Activated CD8-positive, alpha-beta T cell treated with anti-CD3 and anti-CD28 coated beads, Interleukin-2, amount 10 ng/mL, durations not matched to agents 7 days and 5 days (primary cell): Measurements from ENCODE around the gene STAB2. TPM values are rescaled to one million over a fixed set of nuclear protein-coding genes. Genes with fewer than 3 reads are reported as not detected.

Experiments used
- ATAC-seq: fragments of 150-1000 bp; cut with Tn5 transposase; one replicate; pipeline ENCODE4 v1.10.0; 2021; ENCODE audit warnings: moderate library complexity
- CTCF ChIA-PET: fragments of 350-600 bp; sonication (Branson Sonifier 250); formaldehyde crosslinking; loops from one replicate; lab custom pipeline; 2021; ENCODE audit warnings: antibody characterized with exemption; lab: Charles Lee
- POLR2A ChIA-PET: fragments of 350-600 bp; sonication (Branson Sonifier 250); formaldehyde crosslinking; loops from one replicate; lab custom pipeline; 2021; ENCODE audit warnings: antibody characterized with exemption; lab: Charles Lee
- DNase-seq: peaks from one replicate; pipeline ENCODE4 v3.0.0-alpha.2; 2020
- H3K27ac Mint-ChIP-seq: one replicate; pipeline ENCODE4 v1.8.0; 2021; ENCODE audit warnings: mild to moderate bottlenecking, mixed read lengths
- H3K27me3 Mint-ChIP-seq: one replicate; pipeline ENCODE4 v1.8.0; 2021; ENCODE audit warnings: low read depth, mixed read lengths
- H3K36me3 Mint-ChIP-seq: one replicate; pipeline ENCODE4 v1.8.0; 2021; ENCODE audit warnings: low read depth, mixed read lengths
- H3K4me1 Mint-ChIP-seq: one replicate; pipeline ENCODE4 v1.8.0; 2021; ENCODE audit warnings: low read depth, mixed read lengths
- H3K4me3 Mint-ChIP-seq: one replicate; pipeline ENCODE4 v1.8.0; 2021; ENCODE audit warnings: mild to moderate bottlenecking, mixed read lengths
- H3K9me3 Mint-ChIP-seq: one replicate; pipeline ENCODE4 v1.8.0; 2022; ENCODE audit warnings: mixed read lengths; ENCODE audit not compliant: insufficient read depth
- total RNA-seq, 2 experiments: library from RNA; stranded (reverse); gene quantifications; one replicate each; pipeline ENCODE4 v1.2.3, GENCODE V29; 2021

STAB2 gene
- total RNA-seq, 2 experiments from 2014 or later, result not detected

GRCh38 chr12:103794309-103795213 is 207.5 kb downstream of the STAB2 start:
- CTCF ChIA-PET, result interaction anchor here (0.9 kb wide), 1 partner anchor 18 kb away, joined by 3 read pairs; no protein-coding TSS in a partner anchor
- POLR2A ChIA-PET, result no interaction called here
- no peak overlapping the region for H3K4me3 Mint-ChIP-seq
- H3K4me1 Mint-ChIP-seq, result peaks cover 11% of the 10 kb centered on the region
- H3K27me3 Mint-ChIP-seq, result no peaks in the 10 kb centered on the region
- peaks cover 2% of the 10 kb centered on the region for H3K36me3 Mint-ChIP-seq
- H3K9me3 Mint-ChIP-seq, result no peaks in the 10 kb centered on the region
- no peak for ATAC-seq
- H3K27ac Mint-ChIP-seq, result no peak overlapping the region
- DNase-seq, result no peak

GRCh38 chr12:103798586-103798985 is 211.5 kb downstream of the STAB2 start:
- DNase-seq (no peak), ATAC-seq (no peak)
- no peaks in the 10 kb centered on the region for H3K9me3 Mint-ChIP-seq
- H3K36me3 Mint-ChIP-seq, result peaks cover 4% of the 10 kb centered on the region
- peaks cover 13% of the 10 kb centered on the region for H3K4me1 Mint-ChIP-seq
- POLR2A ChIA-PET, result no interaction called here
- CTCF ChIA-PET, result no interaction called here
- H3K27ac Mint-ChIP-seq, result no peak overlapping the region
- no peak overlapping the region for H3K4me3 Mint-ChIP-seq
- H3K27me3 Mint-ChIP-seq, result no peaks in the 10 kb centered on the region

GRCh38 chr12:103799504-103799856 is 212.4 kb downstream of the STAB2 start:
- ChIA-PET POLR2A (no interaction called here), CTCF (no interaction called here)
- no peak overlapping the region for H3K4me3 Mint-ChIP-seq
- peaks cover 11% of the 10 kb centered on the region for H3K4me1 Mint-ChIP-seq
- H3K27ac Mint-ChIP-seq, result no peak overlapping the region
- no peaks in the 10 kb centered on the region for H3K9me3 Mint-ChIP-seq
- no peaks in the 10 kb centered on the region for H3K27me3 Mint-ChIP-seq
- H3K36me3 Mint-ChIP-seq, result peaks cover 4% of the 10 kb centered on the region
- DNase-seq, result no peak
- ATAC-seq, result no peak

GRCh38 chr12:103799857-103800771 is 213.0 kb downstream of the STAB2 start:
- no peak overlapping the region for H3K27ac Mint-ChIP-seq
- DNase-seq (no peak), ATAC-seq (no peak)
- H3K4me1 Mint-ChIP-seq, result peaks cover 5% of the 10 kb centered on the region
- no peaks in the 10 kb centered on the region for H3K9me3 Mint-ChIP-seq
- H3K27me3 Mint-ChIP-seq, result no peaks in the 10 kb centered on the region
- peaks cover 4% of the 10 kb centered on the region for H3K36me3 Mint-ChIP-seq
- POLR2A ChIA-PET, result no interaction called here
- CTCF ChIA-PET, result no interaction called here
- no peak overlapping the region for H3K4me3 Mint-ChIP-seq

- ATAC-seq (no peak), DNase-seq (no peak)
- CTCF ChIA-PET, result interaction anchor here (1.0 kb wide), 1 partner anchor 18 kb away, joined by 3 read pairs; no protein-coding TSS in a partner anchor
- Mint-ChIP-seq H3K9me3 (no peaks in the 10 kb centered on the region), H3K4me3 (no peak overlapping the region), H3K36me3 (peaks cover 4% of the 10 kb centered on the region), H3K27ac (no peak overlapping the region), H3K4me1 (peaks cover 5% of the 10 kb centered on the region), H3K27me3 (no peaks in the 10 kb centered on the region)
- POLR2A ChIA-PET, result no interaction called here
Measured at GRCh38 chr12:103801709-103802585, 214.9 kb downstream of the STAB2 start.

- Mint-ChIP-seq H3K36me3 (peaks cover 4% of the 10 kb centered on the region), H3K27me3 (no peaks in the 10 kb centered on the region), H3K27ac (no peak overlapping the region), H3K4me3 (no peak overlapping the region), H3K4me1 (peaks cover 5% of the 10 kb centered on the region), H3K9me3 (no peaks in the 10 kb centered on the region)
- no peak for ATAC-seq
- CTCF ChIA-PET, result interaction anchor here (1.0 kb wide), 1 partner anchor 17 kb away, joined by 3 read pairs; no protein-coding TSS in a partner anchor
- no peak for DNase-seq
- POLR2A ChIA-PET, result no interaction called here
Measured at GRCh38 chr12:103802586-103802886, 215.5 kb downstream of the STAB2 start.

GRCh38 chr12:103803847-103804246 is 216.8 kb downstream of the STAB2 start:
- no peaks in the 10 kb centered on the region for H3K9me3 Mint-ChIP-seq
- ATAC-seq (no peak), DNase-seq (no peak)
- ChIA-PET POLR2A (no interaction called here), CTCF (no interaction called here)
- H3K4me3 Mint-ChIP-seq, result no peak overlapping the region
- no peaks in the 10 kb centered on the region for H3K27me3 Mint-ChIP-seq
- no peak overlapping the region for H3K27ac Mint-ChIP-seq
- peaks cover 5% of the 10 kb centered on the region for H3K4me1 Mint-ChIP-seq
- H3K36me3 Mint-ChIP-seq, result peaks cover 4% of the 10 kb centered on the region

- ChIA-PET POLR2A (no interaction called here), CTCF (no interaction called here)
- no peaks in the 10 kb centered on the region for H3K27me3 Mint-ChIP-seq
- ATAC-seq (no peak), DNase-seq (no peak)
- H3K36me3 Mint-ChIP-seq, result no peaks in the 10 kb centered on the region
- no peaks in the 10 kb centered on the region for H3K4me1 Mint-ChIP-seq
- H3K4me3 Mint-ChIP-seq, result no peak overlapping the region
- H3K27ac Mint-ChIP-seq, result no peak overlapping the region
- no peaks in the 10 kb centered on the region for H3K9me3 Mint-ChIP-seq
Measured at GRCh38 chr12:103805655-103806360, 218.7 kb downstream of the STAB2 start.

- Mint-ChIP-seq H3K36me3 (no peaks in the 10 kb centered on the region), H3K4me1 (no peaks in the 10 kb centered on the region), H3K4me3 (no peak overlapping the region), H3K27me3 (no peaks in the 10 kb centered on the region), H3K27ac (no peak overlapping the region), H3K9me3 (no peaks in the 10 kb centered on the region)
- ChIA-PET POLR2A (no interaction called here), CTCF (no interaction called here)
- no peak for DNase-seq
- no peak for ATAC-seq
Measured at GRCh38 chr12:103806803-103807202, 219.7 kb downstream of the STAB2 start.

- Mint-ChIP-seq H3K36me3 (no peaks in the 10 kb centered on the region), H3K4me3 (no peak overlapping the region), H3K27me3 (no peaks in the 10 kb centered on the region), H3K9me3 (no peaks in the 10 kb centered on the region), H3K4me1 (no peaks in the 10 kb centered on the region), H3K27ac (no peak overlapping the region)
- no peak for ATAC-seq
- ChIA-PET CTCF (no interaction called here), POLR2A (no interaction called here)
- DNase-seq, result no peak
Measured at GRCh38 chr12:103807561-103808238, 220.6 kb downstream of the STAB2 start.
